Raji (cell line): ENCODE data around the gene SMOC2.

Source experiments
- POLR2A ChIP-seq: IDR thresholded peaks from 2 replicates; pipeline ENCODE4 v1.6.1; 2011; ENCODE audit warnings: low read depth, low read length, control low read depth; ENCODE audit not compliant: insufficient read depth

SMOC2 gene

DNA sequence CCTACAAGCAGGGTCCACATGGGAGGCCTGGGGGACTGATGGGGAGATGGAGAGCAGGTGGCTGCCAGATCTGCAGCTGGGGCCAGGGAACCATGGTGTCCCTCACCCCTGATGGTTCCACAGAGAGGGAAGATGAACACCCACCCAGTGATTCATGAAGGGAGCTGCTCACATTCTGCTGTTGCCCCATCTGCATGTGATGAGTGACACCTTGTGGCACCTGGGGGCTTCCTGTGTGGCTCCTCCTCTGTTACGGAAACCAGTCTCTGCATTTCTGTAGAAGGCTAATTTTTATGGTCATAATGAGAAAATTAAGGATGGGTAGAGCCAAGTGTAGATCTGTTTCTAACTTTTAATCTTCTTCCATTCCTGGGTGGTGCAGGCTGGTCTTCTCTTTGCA lies 217.1 kb downstream of the SMOC2 start:
- TF ChIP-seq POLR2A, result no peak

DNA sequence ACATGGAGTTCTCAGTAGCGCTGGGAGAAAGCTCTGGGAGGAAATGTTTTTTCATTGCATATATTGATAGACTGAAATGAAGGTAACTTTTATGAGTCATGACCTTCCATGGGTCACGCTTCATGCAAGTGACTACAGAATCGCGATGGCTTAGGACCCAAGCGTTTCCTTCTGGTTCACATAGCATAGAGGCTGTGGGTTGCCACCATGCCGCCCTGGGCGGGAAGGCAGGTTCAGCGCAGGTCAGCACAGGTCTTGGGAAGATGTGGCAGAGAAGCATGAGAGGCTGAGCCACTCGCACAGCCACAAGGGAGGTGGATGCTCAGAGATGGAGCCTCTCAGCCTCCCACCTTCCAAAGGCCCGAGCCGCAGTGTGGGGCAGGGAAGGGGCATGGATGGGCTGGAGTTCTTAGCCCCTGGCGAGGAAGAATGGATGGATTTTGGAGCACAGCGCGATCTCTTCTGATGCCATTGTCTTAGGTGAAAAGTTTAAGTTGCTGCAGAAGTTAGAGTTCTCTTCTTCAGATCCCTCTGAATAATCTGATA lies 219.5 kb downstream of the SMOC2 start:
- TF ChIP-seq POLR2A, result no peak

DNA sequence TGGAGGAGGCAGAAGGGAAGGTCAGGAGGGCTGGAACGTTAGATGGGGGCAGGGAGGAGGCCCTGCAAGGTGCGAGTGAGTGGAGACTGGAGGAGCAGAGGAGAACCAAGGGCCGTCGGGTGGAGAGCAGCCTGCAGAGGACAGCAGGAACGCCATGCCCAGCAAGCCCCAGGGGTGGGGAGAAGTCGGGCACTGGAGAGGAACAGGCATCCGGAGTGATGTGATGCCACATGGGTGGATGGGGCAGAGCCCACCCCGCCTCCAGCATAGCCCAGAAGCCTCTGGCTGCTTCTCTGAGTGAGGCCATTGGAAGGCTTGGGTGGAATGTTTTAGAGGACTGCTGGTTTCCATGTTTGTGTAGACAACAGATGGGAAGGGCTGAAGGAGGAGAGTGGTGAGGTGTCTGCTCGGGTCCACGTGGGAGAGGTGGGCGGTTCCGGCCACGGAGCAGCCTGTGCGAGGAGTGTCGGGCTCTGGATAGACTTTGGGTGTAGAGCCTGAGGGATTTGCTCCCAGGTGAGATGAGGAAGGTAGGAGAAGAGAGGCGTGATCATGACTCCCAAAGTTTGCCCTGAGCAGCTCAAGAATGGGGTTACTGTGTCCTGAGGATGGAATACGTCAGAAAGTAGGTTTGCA lies 221.4 kb downstream of the SMOC2 start:
- TF ChIP-seq POLR2A, result no peak

GRCh38 chr6:168663041-168663440 lies 222.1 kb downstream of the SMOC2 start:
- no peak for TF ChIP-seq POLR2A

DNA sequence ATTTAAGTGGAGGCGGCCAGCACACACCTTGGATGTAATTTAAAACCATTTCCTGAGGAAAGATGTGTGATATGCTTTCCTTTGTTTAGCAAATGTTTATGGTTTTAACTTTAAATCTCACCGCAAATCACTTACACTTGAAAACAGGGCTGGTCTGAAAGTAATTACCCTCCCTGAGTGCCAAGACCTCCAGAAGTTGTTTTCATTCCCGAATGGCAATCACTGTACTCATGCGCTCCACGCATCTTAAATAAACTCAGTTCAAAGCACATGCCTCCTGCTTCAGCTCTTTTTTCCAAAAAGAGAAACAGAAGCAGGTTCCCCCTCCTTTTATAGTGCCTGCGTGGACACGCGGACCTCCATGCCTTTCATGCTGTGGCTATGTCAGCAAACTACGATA lies 224.0 kb downstream of the SMOC2 start:
- no peak for TF ChIP-seq POLR2A

GRCh38 chr6:168666170-168666569 lies 225.2 kb downstream of the SMOC2 start:
- no peak for TF ChIP-seq POLR2A

DNA sequence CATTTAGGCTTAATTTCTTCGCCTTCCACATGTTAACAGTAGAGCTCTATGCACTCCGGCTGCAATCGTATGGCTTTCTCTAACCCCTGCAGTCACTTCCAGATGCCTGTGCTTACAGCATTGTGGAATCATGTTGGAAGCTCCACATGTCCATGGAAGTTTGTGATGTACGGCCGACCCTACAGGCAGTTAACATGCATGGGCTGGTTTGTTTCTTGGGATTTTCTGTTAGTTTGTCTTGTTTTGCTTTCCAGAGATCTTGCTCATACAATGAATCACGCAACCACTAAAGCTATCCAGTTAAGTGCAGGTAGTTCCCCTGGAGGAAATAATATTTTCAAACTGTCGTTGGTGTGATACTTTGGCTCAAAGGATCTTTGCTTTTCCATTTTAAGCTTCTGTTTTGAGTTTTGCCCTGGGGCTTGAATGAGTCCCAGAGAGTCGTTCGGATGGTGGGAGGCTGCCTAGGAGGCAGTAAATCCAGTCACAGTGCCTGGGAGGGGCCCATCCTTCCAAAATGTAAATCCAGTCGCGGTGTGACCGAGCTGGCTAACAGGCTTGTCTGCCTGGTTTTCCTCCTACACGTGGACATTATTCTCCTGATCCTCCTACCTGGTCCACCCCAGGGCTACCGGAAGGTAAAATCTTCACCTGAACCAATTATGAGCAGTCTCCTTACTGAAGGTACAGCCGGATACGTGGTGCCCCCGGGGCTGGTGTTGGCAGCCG lies 225.9 kb downstream of the SMOC2 start:
- no peak for TF ChIP-seq POLR2A

DNA sequence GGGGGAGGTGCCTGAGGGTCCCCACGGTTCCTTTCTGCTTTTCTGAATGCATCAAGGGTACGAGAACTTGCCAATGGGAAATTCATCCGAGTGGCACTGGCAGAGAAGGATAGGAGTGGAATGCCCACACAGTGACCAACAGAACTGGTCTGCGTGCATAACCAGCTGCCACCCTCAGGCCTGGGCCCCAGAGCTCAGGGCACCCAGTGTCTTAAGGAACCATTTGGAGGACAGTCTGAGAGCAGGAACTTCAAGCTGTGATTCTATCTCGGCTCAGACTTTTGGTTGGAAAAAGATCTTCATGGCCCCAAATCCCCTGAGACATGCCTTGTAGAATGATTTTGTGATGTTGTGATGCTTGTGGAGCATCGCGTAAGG lies 226.4 kb downstream of the SMOC2 start:
- TF ChIP-seq POLR2A, result no peak

- TF ChIP-seq POLR2A, result no peak
Observed at GRCh38 chr6:168670401-168670985, 229.5 kb downstream of the SMOC2 start.

DNA sequence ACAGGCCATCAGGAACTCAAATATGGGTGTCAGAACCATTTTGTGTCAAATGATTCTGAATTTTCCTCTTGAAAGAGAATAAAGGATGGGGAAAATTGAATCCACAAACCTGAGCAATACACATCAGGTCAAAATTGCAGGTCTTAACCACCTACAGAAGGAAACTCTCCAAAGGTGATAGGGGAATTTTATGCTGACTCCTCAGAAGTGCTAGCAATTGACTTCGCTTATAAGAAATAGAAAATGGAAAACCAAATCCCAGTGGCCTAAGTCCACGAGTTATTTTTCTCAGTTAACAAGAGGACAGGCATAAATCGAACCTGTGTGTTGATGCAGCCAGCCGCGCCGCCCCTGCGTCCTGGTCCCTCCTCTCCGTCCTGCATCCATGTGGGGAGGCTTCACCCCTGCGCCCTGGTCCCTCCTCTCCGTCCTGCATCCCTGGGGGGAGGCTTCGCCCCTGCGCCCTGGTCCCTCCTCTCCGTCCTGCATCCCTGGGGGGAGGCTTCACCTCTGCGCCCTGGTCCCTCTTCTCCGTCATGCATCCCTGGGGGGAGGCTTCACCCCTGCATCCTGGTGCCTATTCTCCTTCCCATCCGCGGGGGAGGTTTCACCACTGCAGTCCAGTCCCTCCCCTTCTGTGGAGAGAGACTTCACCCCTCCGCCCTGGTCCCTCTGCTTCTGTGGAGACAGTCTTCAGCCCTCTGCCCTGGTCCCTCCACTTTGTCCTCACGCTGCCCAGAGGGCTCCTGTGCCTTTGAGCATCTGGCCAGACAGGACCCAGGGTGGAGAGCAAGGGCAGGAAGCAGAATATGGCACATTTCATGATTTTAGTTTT lies 230.3 kb downstream of the SMOC2 start:
- no peak for TF ChIP-seq POLR2A

- TF ChIP-seq POLR2A, result no peak
Observed at GRCh38 chr6:168671863-168672546, 231.0 kb downstream of the SMOC2 start.

DNA sequence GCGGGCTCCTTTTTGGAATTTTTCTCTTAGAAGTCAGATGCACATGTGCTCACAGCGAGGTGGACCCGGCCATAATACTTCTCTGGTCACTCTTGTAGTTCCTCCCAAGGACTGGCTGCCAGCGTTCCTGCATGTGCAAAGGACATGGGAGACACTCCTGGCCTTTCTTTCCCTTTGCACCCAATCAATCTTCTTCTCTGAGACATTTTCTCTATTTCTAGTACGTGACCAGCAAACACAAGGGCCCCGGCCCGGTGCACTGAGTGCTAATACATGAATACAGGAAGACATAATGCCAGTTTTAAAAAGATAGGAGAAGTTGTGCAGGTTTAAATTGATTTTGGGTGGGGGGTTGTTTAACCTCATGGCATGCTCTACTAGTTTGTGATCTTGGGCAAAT lies 233.6 kb downstream of the SMOC2 start:
- TF ChIP-seq POLR2A, result no peak

- no peak for TF ChIP-seq POLR2A
Observed at GRCh38 chr6:168675375-168675774, 234.4 kb downstream of the SMOC2 start.

- TF ChIP-seq POLR2A, result no peak
Observed at GRCh38 chr6:168675933-168676551, 235.1 kb downstream of the SMOC2 start.
